Measurements from ENCODE around the gene CSNK2B.

- TF ChIP-seq CTCF (conservative IDR thresholded peaks at IDR 0.05; ENCODE audit: low read length) (no peak), EZH2phosphoT487 (IDR thresholded peaks at IDR 0.05; ENCODE audit: borderline replicate concordance, low read depth, low read length) (no peak)
Measured at GRCh38 chr6:31717499-31718222, 51.8 kb downstream of the CSNK2B start.
